GM19468 (cell line): ENCODE results near the gene EHBP1L1.
"Not testable (repeated sequence)": the region's sequence is repeated elsewhere in the genome, so short reads cannot be mapped to it uniquely, and the experiment has no call there.

Experiments used
- ATAC-seq: cut with Tn5 transposase; IDR thresholded peaks from one replicate; pipeline ENCODE4 v1.9.1; 2021; ENCODE audit warnings: mild to moderate bottlenecking, moderate library complexity, moderate number of reproducible peaks; ENCODE audit not compliant: unreplicated experiment; ENCODE audit errors: extremely low read depth

EHBP1L1 gene

GRCh38 chr11:65559951-65560537, 15.8 kb upstream of the EHBP1L1 start:
- no peak for ATAC-seq

- ATAC-seq: no peak
These were observed 15.1 kb upstream of the EHBP1L1 start for GRCh38 chr11:65560555-65561418.

GRCh38 chr11:65562020-65562419, 13.8 kb upstream of the EHBP1L1 start:
- no peak for ATAC-seq

GRCh38 chr11:65562788-65563187, 13.1 kb upstream of the EHBP1L1 start:
- ATAC-seq: no peak

- ATAC-seq: no peak
These were observed 12.3 kb upstream of the EHBP1L1 start for GRCh38 chr11:65563601-65564000.

- not testable (repeated sequence) for ATAC-seq
These were observed 10.8 kb upstream of the EHBP1L1 start for GRCh38 chr11:65564879-65565559.

GRCh38 chr11:65565624-65566453, 10.0 kb upstream of the EHBP1L1 start:
- ATAC-seq: no peak

- no peak for ATAC-seq
These were observed 6.5 kb upstream of the EHBP1L1 start for GRCh38 chr11:65569164-65569972.

GRCh38 chr11:65569973-65570918, 5.6 kb upstream of the EHBP1L1 start, which contains the start of gene ZNRD2:
ZNRD2 (plus strand) TSS chr11:65570477; CDS start chr11:65570492, 15 bp downstream.
- peak; percentile 49 for ATAC-seq

GRCh38 chr11:65571420-65571819, 4.4 kb upstream of the EHBP1L1 start:
- ATAC-seq: no peak

- ATAC-seq: no peak
These were observed 3.9 kb upstream of the EHBP1L1 start for GRCh38 chr11:65571940-65572339.

GRCh38 chr11:65572356-65573051, 3.3 kb upstream of the EHBP1L1 start, which contains the start of gene FAM89B:
FAM89B (plus strand) TSS chr11:65572538; CDS start chr11:65572670, 132 bp downstream.
- no peak for ATAC-seq

- ATAC-seq: no peak
These were observed 2.3 kb upstream of the EHBP1L1 start for GRCh38 chr11:65573391-65574079.

GRCh38 chr11:65574109-65574810, 1.6 kb upstream of the EHBP1L1 start:
- peak; percentile 10 for ATAC-seq

- no peak for ATAC-seq
These were observed 864 bp upstream of the EHBP1L1 start for GRCh38 chr11:65574811-65575567.
